ENCODE results near the gene RFT1.

Gene RFT1

GRCh38 chr3:53130179-53131061 lies at the start of gene RFT1:
Gene RFT1 (minus strand): TSS chr3:53130435. CDS start chr3:53130400, 35 bp downstream.
- DNase-seq (ENCODE audit: low spot score), result peak; percentile 93

- DNase-seq (ENCODE audit: low spot score), result no peak
Observed at GRCh38 chr3:53179580-53179979, 49.3 kb upstream of the RFT1 start.

DNA sequence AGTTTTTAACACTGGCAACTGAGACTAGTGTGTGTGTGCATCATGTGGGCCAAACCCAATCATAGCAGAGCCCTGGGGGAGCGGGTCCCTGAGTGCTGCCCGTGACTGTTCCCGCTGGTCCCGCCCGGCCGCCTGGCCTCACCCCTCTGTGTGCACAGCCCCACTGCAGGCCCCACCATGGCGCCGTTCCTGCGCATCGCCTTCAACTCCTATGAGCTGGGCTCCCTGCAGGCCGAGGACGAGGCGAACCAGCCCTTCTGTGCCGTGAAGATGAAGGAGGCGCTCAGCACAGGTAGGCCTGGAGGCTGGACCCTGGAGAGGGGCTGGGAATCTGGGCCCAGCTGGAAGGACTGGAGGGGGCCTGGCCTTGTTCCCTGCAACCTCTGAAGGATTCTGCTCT lies 48.0 kb upstream of the RFT1 start:
- DNase-seq (ENCODE audit: low spot score), result no peak

DNA sequence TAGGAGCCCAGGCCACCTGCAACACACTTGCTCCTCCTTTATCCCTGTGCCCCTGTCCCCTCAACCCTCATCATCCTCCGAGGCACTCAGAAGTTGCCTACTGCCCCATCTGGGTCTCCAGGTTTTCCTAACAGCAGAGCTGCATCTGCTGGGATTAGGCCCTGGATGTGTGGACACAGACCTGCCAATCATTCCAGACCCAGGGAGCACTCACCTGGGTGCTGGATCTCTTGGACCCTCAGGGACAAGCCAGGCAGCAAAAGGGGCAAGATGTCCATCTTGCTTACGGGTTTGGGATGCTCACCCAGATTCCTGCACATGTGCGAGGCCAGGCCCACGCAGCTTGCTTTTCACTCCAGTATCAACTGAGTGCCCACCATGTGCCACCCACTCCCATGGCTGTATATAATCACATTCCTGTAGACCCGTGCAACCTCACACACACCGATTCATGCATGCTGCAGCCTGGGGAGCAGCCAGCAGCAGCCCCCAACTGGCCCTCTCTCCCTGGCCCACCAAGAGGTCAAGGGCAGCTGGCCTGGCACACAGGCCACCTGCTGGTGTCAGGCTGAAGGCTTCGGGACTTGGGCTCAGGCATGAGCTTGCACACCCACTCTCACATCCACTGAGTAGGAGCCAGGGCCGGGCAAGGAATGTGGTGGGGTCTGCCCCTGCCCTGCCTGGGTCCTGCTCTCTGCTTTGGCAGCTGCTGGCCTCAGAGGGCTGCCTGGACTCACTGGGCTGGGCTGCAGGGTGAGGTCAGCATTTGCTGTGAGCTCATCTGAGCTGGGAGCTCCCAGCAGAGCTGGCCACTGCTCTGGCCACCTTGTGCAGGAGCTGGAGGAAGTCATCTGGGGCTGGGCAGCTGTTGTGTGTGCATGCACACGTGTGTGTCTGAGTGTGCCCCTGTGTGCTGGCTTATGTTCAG lies 45.6 kb upstream of the RFT1 start:
- no peak for DNase-seq (ENCODE audit: low spot score)

- no peak for DNase-seq (ENCODE audit: low spot score)
Observed at GRCh38 chr3:53174346-53175250, 44.4 kb upstream of the RFT1 start.

- DNase-seq (ENCODE audit: low spot score), result no peak
Observed at GRCh38 chr3:53173107-53173506, 42.9 kb upstream of the RFT1 start.

- DNase-seq (ENCODE audit: low spot score), result no peak
Observed at GRCh38 chr3:53171827-53172505, 41.7 kb upstream of the RFT1 start.

- DNase-seq (ENCODE audit: low spot score), result no peak
Observed at GRCh38 chr3:53171064-53171418, 40.8 kb upstream of the RFT1 start.

DNA sequence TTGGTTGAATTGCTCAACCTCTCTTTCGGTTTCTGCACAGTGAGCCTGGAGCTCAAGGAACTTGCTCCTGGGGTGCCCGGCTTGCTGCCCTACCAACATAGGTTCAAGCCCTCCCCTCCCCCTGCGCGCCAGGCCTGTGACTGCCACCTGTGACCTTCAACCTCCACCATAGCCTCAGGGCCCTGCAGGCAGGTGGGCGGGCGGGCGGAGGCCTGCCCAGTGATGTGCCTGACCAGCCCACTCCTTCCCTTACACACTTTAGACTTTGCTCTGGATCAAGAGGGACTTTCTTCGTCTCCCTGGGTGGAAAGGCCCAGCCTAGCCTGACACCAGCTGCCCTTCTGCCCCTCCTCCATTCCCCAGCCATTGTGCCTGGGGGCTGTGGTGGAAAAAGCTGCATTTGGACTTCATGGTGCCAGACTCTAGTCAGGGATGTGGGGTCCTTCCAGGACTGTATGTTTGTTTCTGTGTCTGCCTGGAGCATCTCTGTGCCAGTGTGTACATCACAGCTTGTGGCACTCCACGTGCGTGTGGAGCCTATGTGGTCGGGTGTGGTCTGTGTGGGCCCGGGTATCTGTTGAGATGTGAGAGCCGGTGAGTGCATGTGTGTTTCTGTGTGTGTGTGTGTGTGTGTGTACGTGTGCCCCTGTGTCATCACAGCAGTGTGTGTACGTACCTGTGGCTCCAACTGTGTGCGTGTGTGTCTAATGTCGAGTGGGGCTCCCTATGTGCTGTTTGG lies 40.3 kb upstream of the RFT1 start:
- DNase-seq (ENCODE audit: low spot score), result no peak

DNA sequence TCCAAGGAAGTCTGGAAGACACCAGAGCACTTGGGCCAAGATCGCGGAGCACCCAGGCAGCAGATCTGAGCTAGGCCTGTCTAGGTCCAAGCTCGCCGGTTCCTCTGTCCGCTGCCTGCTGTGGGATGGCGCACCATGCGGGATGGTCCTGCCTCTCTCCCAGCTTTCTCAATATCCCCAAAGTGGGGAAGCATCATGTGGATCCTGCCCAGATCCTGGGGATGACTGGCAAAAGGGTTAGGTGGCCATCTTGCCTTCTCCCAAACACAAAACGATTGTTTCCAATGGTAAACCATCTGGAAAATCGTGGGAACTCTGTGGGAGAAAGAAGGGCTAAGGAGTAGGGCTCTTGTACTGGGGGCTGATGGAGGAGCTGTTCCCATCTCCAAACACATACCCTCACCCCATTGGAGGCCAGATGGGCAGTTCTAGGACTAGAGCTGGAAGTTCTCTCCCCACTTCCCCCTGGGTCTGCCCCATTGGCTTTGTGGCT lies 39.6 kb upstream of the RFT1 start:
- peak; percentile 58 for DNase-seq (ENCODE audit: low spot score)

GRCh38 chr3:53169045-53169831 lies 39.0 kb upstream of the RFT1 start:
- no peak for DNase-seq (ENCODE audit: low spot score)

GRCh38 chr3:53168175-53168923 lies 38.1 kb upstream of the RFT1 start:
- DNase-seq (ENCODE audit: low spot score), result no peak

DNA sequence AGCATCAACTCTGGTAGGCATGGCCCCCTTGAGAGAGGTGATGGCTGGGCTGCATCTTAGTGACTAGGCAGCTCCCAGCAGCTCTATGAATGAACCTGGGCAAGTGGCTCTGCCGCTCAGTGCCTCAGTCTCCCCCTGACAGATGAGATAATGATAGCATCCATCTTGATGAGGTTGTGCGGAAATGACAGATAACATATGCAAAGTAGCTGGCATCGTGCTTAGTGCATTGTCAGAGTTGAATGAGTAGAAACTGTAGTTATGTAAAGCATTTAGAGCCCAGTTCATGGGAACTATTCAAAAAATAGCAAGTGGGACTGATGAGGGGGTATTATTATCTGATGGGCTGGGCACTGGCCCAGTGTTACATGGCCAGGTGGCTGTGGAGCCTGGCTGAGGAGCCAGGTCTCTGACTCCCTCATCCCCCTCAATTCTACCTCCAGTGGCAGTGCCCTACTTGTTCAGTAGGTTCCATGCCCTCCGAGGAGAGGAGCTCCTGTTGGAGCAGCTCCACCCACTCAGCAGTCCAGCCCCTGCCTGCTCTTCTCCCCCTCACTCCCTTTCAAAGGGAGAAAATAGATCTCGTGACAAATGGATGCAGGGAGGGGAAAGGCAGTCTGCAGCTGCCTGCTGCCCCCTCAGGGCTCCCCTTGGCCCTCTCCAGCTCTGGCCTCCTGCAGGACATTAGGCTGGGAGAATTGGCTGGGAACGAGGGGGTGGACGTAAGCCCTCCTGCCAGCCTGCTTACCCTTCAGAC lies 37.4 kb upstream of the RFT1 start:
- DNase-seq (ENCODE audit: low spot score), result no peak

DNA sequence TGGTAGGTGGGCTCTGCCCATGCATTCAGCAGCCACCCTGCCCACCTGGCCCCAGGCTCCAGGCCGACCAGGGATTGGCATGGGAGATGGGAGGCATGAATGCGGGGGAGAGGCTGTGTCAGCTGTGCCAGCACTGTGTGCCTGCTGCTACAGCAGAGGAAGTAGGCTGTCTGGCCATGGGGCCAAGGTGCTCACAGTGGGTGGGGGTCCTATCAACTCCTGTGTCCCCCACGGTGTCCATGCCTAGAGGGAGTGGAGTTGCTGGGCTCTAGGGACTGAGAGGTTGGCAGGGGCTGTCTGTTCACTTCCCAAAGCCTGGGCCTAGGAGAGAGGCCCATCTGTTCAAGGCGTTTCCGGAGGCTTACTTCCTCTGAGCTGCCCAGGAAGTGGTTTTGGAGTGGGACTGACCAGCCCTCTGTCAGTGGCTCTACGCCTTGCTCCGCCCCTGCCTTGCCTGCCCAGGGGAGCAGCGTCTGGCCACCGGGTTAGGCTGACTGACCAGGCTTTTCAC lies 36.6 kb upstream of the RFT1 start:
- peak; percentile 77 for DNase-seq (ENCODE audit: low spot score)

DNA sequence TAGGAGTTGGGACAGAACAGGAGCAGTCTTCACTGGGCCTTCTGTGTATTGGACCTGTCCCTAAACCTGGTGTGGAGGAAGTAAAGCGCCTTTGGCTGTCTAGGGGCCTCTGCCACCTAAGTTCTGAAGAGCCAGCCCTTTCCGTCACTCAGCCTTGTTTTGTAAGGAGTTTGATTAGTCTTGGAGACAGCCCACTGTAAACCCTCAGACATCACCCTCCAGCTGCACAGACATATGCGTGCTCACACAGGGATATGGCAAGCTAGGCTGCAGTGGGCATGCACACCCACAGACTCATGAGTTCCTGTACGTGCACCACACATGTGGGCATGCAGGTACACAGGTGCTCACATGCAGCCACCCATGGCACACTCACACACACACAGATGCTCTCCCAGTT lies 36.0 kb upstream of the RFT1 start:
- DNase-seq (ENCODE audit: low spot score), result no peak

DNA sequence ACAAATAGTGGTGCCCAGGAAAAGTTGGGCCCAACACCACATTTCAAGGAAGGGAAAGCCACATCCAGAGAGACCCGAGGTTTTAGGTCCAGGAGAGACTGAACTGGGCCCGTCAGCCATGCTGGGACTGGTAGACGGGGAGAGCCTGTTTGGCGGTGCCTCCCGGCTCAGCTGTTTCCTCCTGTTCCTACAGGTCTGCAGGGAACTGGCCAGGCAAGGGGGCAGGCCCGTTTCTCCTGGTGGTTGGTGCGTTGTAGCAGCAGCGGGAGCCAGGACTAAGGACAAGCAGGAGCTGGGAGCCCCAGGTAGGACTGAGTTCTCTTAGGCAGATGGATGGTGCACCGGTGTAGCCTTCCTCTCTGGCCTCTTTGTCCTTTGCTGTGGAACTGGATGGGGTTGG lies 34.7 kb upstream of the RFT1 start:
- DNase-seq (ENCODE audit: low spot score), result no peak

GRCh38 chr3:53163444-53164387 lies 33.5 kb upstream of the RFT1 start:
- no peak for DNase-seq (ENCODE audit: low spot score)

Data from pons (tissue), 1 donor.